Urinary bladder (tissue), 4 donors: ENCODE data around the gene KLK8. TPM values are rescaled to one million over a fixed set of nuclear protein-coding genes. Genes with fewer than 3 reads are reported as not detected.

Source experiments
- DNase-seq: peaks from one replicate; pipeline ENCODE4 v3.0.0-alpha.2; 2015; ENCODE audit errors: extremely low spot score
- H3K27ac ChIP-seq: one replicate; pipeline ENCODE4 v1.5.1; 2013; ENCODE audit warnings: low read depth, mild to moderate bottlenecking, moderate library complexity
- H3K36me3 ChIP-seq: one replicate; pipeline ENCODE4 v1.6.1; 2013; ENCODE audit warnings: mild to moderate bottlenecking, moderate library complexity; ENCODE audit not compliant: insufficient read depth
- H3K4me1 ChIP-seq: one replicate; pipeline ENCODE4 v1.6.1; 2013; ENCODE audit warnings: mild to moderate bottlenecking, moderate library complexity; ENCODE audit not compliant: insufficient read depth
- H3K4me3 ChIP-seq: one replicate; pipeline ENCODE4 v1.5.1; 2013; ENCODE audit warnings: low read depth, low read length
- WGBS: extraction: QIAGEN DNeasy Blood & Tissue Kit; methylation state at CpG from one replicate; pipeline ENCODE4 v1.1.7; 2013; 5-methylcytosine and 5-hydroxymethylcytosine counted together
- polyA plus RNA-seq: library from polyadenylated mRNA; stranded (reverse); fragments of 200-250 nt; gene quantifications from one replicate; pipeline ENCODE4 v1.2.3, GENCODE V29; 2013
- total RNA-seq: library from RNA; depleted of rRNA; stranded (reverse); fragments of >200 nt; gene quantifications from one replicate; pipeline ENCODE4 v1.2.3, GENCODE V29; 2014
- donor health status: healthy with polysubstance abuse.
- donor health status: healthy.

KLK8 gene
- total and polyA plus RNA-seq, 2 donors, result not detected

DNA sequence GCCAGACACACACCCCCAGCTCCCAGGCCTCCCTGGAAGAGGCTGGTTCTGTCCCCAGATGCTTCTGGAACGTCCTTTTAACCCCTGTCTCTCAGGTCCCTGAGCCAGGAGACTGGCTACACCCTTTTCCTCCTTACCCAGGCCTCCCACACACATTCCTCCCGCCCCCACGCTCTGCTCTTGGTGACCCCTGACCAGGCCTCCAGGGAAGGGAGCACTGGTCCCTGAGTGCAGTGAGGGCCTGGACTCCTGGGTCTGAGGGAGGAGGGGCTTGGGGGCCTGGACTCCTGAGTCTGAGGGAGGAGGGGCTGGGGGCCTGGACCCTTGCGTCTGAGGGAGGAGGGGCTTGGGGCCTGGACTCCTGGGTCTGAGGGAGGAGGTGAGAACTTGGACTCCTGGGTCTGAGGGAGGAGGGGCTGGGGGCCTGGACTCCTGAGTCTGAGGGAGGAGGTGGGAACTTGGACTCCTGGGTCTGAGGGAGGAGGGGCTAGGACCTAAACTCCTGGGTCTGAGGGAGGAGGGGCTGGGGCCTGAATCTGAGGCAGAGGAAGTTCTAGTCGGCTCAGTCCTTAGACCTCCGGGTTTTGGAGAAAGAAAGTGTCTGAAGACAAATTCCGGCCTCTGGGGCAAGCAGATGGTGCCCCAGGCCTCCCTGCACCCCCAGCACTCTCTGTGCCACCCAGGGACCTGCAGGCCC is 32.5 kb downstream of the KLK8 start:
- Histone ChIP-seq H3K36me3 (no peaks in the 10 kb centered on the region), H3K4me3 (no peak overlapping the region), H3K27ac (no peak overlapping the region), H3K4me1 (no peaks in the 10 kb centered on the region)
- no peak for DNase-seq
- WGBS, result 29% methylated on average over 7 of the region's 7 CpGs

GRCh38 chr19:50967929-50968715 is 33.3 kb downstream of the KLK8 start:
- no peak overlapping the region for H3K27ac ChIP-seq
- 28% methylated on average over 20 of the region's 20 CpGs for WGBS
- H3K4me3 ChIP-seq, result no peak overlapping the region

DNA sequence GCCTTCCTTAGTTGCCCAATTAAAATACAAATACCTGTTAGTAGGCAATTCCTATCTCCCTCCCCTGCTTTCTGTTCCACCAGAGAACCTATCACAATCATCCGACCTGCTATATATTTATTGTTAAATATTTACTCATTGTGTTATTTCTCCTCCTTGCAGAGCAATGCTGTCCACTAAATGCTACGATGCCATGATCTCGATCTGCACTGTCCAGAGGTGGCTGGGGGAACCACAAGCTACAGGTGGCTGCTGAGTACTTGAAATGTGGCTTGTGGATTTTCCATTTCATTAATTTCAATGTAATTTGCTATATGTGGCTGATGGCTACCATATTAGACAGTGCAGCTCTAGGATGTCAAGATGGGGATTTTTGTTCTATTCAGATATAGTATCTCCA is 37.1 kb downstream of the KLK8 start:
- DNase-seq, result no peak
- no peak overlapping the region for H3K27ac ChIP-seq
- no peaks in the 10 kb centered on the region for H3K4me1 ChIP-seq
- 80% methylated on average over 3 of the region's 3 CpGs for WGBS
- H3K4me3 ChIP-seq, result no peak overlapping the region
- no peaks in the 10 kb centered on the region for H3K36me3 ChIP-seq

More at GRCh38 chr19:50967929-50968715, 33.3 kb downstream of the KLK8 start:
- no peak for DNase-seq
- Histone ChIP-seq H3K36me3 (no peaks in the 10 kb centered on the region), H3K4me1 (no peaks in the 10 kb centered on the region)

- H3K36me3 ChIP-seq, result no peaks in the 10 kb centered on the region
- H3K27ac ChIP-seq, result no peak overlapping the region
- no peak for DNase-seq
- no peaks in the 10 kb centered on the region for H3K4me1 ChIP-seq
- WGBS, result 84% methylated on average over 6 of the region's 6 CpGs
- H3K4me3 ChIP-seq, result no peak overlapping the region
Observed at GRCh38 chr19:50963381-50963780, 38.0 kb downstream of the KLK8 start.

- Histone ChIP-seq H3K27ac (no peak overlapping the region), H3K36me3 (no peaks in the 10 kb centered on the region), H3K4me1 (no peaks in the 10 kb centered on the region), H3K4me3 (no peak overlapping the region)
- no peak for DNase-seq
- WGBS, result 95% methylated on average over 1 of the region's 1 CpG
Observed at GRCh38 chr19:50962245-50962644, 39.2 kb downstream of the KLK8 start.

DNA sequence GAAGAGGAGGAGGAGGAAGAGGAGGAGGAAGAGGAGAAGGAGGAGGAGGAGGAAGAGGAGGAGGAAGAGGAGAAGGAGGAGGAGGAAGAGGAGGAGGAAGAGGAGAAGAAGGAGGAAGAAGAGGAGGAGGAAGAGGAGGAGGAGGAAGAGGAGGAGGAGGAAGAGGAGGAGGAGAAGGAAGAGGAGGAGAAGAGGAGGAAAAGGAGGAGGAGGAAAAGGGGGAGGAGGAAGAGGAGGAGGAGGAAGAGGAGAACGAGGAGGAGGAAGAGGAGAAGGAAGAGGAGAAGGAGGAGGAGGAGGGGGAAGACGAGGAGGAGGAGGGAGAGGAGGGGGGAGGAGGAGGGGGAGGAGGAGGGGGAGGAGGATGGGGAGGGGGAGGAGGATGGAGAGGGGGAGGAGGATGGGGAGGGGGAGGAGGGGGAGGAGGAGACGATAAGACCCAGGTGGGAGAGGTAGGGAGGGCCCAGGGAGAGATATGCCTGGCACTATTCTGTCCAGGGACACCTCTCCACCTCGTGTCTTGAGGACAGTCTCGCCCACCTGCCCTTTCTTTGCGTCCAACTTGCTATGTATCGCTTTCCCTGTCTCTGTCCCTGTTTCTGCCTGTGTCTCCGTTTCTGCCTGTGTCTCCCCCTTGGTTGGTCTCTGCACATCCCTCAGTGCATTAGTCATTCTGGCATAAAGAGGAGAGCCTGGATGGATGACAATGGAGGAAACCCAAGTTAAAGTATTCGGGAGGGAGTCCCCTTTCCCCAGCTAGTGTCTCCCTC is 41.5 kb downstream of the KLK8 start:
- no peak for DNase-seq
- no peaks in the 10 kb centered on the region for H3K36me3 ChIP-seq
- H3K4me3 ChIP-seq, result no peak overlapping the region
- no peak overlapping the region for H3K27ac ChIP-seq
- WGBS, result 60% methylated on average over 7 of the region's 9 CpGs
- H3K4me1 ChIP-seq, result no peaks in the 10 kb centered on the region

DNA sequence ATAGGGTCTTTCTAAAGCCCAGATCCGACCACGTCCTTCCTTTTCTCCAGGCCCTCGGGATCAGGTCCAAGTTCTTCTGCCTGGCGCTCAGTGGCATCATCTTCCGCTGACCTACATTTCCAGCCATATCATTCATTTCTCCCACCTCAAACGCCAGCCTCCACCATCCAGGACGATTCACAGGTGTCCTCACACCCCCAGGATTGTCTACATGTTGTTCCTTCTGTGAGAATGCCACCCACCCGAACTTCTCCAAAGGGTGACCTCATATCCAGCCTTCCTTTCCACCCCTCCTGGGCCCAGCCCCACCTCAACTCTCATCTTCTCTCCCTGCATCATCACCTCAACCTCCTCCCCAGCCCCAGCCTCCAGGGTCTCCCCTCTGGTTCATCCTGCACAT is 43.8 kb downstream of the KLK8 start:
- Histone ChIP-seq H3K36me3 (no peaks in the 10 kb centered on the region), H3K4me1 (no peaks in the 10 kb centered on the region), H3K27ac (no peak overlapping the region), H3K4me3 (no peak overlapping the region)
- no peak for DNase-seq
- WGBS, result 71% methylated on average over 8 of the region's 8 CpGs

DNA sequence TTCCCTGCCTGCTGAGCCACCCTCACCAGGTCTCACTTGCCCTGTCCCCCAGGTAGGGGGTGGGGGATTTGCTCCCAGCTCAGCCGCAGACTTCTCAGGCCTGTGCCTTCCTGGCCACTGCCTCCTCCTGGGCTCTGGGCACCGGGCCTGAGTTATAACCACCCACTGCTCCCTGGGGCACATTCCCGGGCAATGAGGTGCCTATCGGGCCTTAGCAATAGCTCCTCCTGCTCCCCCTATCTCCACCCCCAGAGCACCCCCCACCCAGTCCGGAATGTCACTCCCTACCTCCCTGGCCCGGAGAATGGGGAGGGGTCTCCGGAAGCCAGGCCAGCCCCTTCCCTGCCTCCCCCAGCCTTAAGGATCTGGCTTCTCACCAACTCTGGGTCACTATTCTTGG is 48.5 kb downstream of the KLK8 start, which contains the start of gene KLK5:
TSS of gene KLK5 (minus strand) at position 129 of the 400 bp plus-strand sequence. CDS start 381 bp downstream, outside the sequence.
- WGBS, result 10% methylated on average over 7 of the region's 7 CpGs
- Histone ChIP-seq H3K36me3 (no peaks in the 10 kb centered on the region), H3K4me3 (no peak within 1 kb of the TSS), H3K27ac (no peak within 1 kb of the TSS), H3K4me1 (no peaks in the 10 kb centered on the region)
- no peak for DNase-seq

GRCh38 chr19:50949861-50950260 is 51.5 kb downstream of the KLK8 start:
- Histone ChIP-seq H3K4me3 (no peak overlapping the region), H3K27ac (no peak overlapping the region), H3K4me1 (no peaks in the 10 kb centered on the region), H3K36me3 (no peaks in the 10 kb centered on the region)
- 68% methylated on average over 19 of the region's 19 CpGs for WGBS
- no peak for DNase-seq

DNA sequence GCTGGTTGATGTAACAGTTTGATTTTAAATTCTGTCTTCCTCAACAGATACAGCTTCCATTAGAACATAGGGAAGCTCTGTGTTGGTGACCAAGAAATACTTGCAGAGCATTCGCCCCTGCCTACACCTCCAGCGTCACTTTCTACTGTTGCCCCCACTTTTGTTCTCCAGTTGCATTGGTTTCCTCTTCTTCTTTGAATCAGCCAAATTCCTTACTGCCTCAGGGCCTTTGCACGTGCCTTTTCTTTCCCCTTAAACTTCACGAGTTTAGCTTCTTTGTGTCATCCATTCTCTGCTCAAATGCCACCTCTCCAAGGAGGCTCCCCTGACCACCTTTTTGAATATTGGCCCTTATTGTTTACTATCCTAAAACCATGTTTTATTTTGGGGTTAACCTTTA is 54.3 kb downstream of the KLK8 start:
- Histone ChIP-seq H3K36me3 (no peaks in the 10 kb centered on the region), H3K4me3 (no peak overlapping the region), H3K27ac (no peak overlapping the region), H3K4me1 (no peaks in the 10 kb centered on the region)
- WGBS, result 78% methylated on average over 4 of the region's 4 CpGs
- DNase-seq, result no peak

Other genes with a start within 250 kb of the KLK8 start
- not detected for gene GPR32, start 231.1 kb downstream of the KLK8 start, total RNA-seq
- gene GPR32, start 231.1 kb downstream of the KLK8 start, polyA plus RNA-seq, result not detected
- not detected for gene ACP4, start 211.2 kb downstream of the KLK8 start, total RNA-seq
- gene ACP4, start 211.2 kb downstream of the KLK8 start, polyA plus RNA-seq, result not detected
- gene KLK1, start 177.8 kb downstream of the KLK8 start, total RNA-seq, result not detected
- gene KLK1, start 177.8 kb downstream of the KLK8 start, polyA plus RNA-seq, result 0.39 TPM
- not detected for gene KLK15, start 168.0 kb downstream of the KLK8 start, total RNA-seq
- gene KLK15, start 168.0 kb downstream of the KLK8 start, polyA plus RNA-seq, result not detected
- not detected for gene KLK3, start 146.7 kb downstream of the KLK8 start, total RNA-seq
- not detected for gene KLK3, start 146.7 kb downstream of the KLK8 start, polyA plus RNA-seq
- gene KLK2, start 128.2 kb downstream of the KLK8 start, total RNA-seq, result not detected
- not detected for gene KLK2, start 128.2 kb downstream of the KLK8 start, polyA plus RNA-seq
- not detected for gene KLK4, start 90.2 kb downstream of the KLK8 start, total RNA-seq
- gene KLK4, start 90.2 kb downstream of the KLK8 start, polyA plus RNA-seq, result not detected
- gene KLK5, start 48.6 kb downstream of the KLK8 start, total RNA-seq, result not detected
- not detected for gene KLK5, start 48.6 kb downstream of the KLK8 start, polyA plus RNA-seq
- gene KLK6, start 32.0 kb downstream of the KLK8 start, total RNA-seq, result not detected
- not detected for gene KLK6, start 32.0 kb downstream of the KLK8 start, polyA plus RNA-seq
- gene KLK7, start 17.7 kb downstream of the KLK8 start, total RNA-seq, result 0.32 TPM
- 0.14 TPM for gene KLK7, start 17.7 kb downstream of the KLK8 start, polyA plus RNA-seq
- not detected for gene KLK10, start 18.1 kb upstream of the KLK8 start, total RNA-seq
- gene KLK10, start 18.1 kb upstream of the KLK8 start, polyA plus RNA-seq, result 0.33 TPM
- not detected for gene KLK11, start 25.0 kb upstream of the KLK8 start, total RNA-seq
- gene KLK11, start 25.0 kb upstream of the KLK8 start, polyA plus RNA-seq, result 0.15 TPM
- not detected for gene KLK12, start 33.4 kb upstream of the KLK8 start, total RNA-seq
- not detected for gene KLK12, start 33.4 kb upstream of the KLK8 start, polyA plus RNA-seq
- gene KLK13, start 63.5 kb upstream of the KLK8 start, total RNA-seq, result not detected
- gene KLK13, start 63.5 kb upstream of the KLK8 start, polyA plus RNA-seq, result 0.20 TPM
- gene KLK14, start 81.3 kb upstream of the KLK8 start, total RNA-seq, result not detected
- 0.29 TPM for gene KLK14, start 81.3 kb upstream of the KLK8 start, polyA plus RNA-seq
- 2.8 TPM for gene CTU1, start 106.8 kb upstream of the KLK8 start, total RNA-seq
- 4.9 TPM for gene CTU1, start 106.8 kb upstream of the KLK8 start, polyA plus RNA-seq
- 1.4 TPM for gene SIGLEC9, start 123.3 kb upstream of the KLK8 start, total RNA-seq
- 5.5 TPM for gene SIGLEC9, start 123.3 kb upstream of the KLK8 start, polyA plus RNA-seq
- 0.85 TPM for gene SIGLEC7, start 140.7 kb upstream of the KLK8 start, total RNA-seq
- 3.4 TPM for gene SIGLEC7, start 140.7 kb upstream of the KLK8 start, polyA plus RNA-seq
- 4.7 TPM for gene CD33, start 223.5 kb upstream of the KLK8 start, total RNA-seq
- gene CD33, start 223.5 kb upstream of the KLK8 start, polyA plus RNA-seq, result 5.6 TPM
- not detected for gene SIGLECL1, start 249.5 kb upstream of the KLK8 start, total RNA-seq
- gene SIGLECL1, start 249.5 kb upstream of the KLK8 start, polyA plus RNA-seq, result not detected